ENCODE data around the gene CFAP74.
A peak's percentile ranks its signal among the peaks of the same experiment; 100 is the strongest.

CFAP74 gene

DNA sequence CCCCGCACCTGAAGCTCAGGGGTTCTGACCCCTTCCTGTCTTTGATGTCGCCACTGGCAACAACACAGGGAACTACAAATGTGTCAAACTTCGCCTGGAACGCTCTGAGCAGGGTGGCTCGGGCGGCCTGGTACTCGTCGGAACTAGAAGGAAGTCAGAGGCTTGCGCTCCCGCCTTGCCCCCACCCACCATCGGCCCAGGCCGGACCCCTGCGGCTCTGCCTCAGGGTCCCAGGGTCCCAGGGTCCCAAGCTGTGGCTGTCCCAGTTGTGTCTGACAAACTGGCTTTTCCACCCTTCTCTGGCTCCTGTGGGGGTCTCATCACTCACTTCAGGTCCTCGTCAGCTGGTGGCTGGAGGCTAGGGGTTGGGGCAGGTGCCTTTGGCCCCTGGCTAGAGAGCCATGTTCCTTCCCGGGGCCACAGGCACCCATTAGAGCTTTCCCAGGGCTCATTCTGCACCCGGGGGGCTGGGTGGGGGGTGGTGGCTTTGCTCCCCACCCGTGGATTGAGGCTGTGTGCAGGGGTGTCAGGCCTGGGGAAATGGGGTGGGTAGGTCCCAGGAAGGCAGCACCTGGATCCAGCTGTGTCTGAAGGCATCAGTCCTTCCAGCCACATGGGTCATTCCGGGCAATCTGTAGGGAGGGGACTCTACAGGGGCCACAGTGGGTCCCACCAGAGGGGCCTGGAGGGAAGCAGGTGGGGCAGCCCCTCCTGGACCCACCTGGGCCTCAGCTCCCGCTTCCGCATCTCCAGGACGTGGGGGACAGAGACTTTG is 76.5 kb downstream of the CFAP74 start:
- DNase-seq, result no peak

DNA sequence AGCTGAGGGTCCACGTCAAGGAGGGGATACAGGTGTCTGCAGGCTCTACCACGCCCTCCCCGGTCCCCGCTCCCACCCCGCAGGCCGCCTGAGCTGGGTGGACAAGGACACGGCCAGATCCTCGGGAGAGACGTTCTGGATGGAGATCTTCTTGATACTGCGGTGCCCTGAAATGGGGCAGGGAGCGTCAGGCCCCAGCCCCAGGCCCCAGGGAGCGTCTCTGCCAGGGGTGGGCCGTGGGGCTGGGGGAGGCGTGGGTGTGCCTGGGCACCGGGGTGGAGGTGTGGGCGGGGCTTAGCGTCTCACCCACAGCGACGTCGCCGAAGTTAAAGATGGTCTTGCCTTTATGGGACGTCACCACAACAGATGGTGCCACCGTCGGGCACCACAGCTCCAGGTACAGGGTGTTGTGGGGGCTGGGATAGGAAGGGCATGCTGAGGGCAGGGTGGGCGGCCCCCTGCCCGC is 77.2 kb downstream of the CFAP74 start:
- DNase-seq, result no peak

DNA sequence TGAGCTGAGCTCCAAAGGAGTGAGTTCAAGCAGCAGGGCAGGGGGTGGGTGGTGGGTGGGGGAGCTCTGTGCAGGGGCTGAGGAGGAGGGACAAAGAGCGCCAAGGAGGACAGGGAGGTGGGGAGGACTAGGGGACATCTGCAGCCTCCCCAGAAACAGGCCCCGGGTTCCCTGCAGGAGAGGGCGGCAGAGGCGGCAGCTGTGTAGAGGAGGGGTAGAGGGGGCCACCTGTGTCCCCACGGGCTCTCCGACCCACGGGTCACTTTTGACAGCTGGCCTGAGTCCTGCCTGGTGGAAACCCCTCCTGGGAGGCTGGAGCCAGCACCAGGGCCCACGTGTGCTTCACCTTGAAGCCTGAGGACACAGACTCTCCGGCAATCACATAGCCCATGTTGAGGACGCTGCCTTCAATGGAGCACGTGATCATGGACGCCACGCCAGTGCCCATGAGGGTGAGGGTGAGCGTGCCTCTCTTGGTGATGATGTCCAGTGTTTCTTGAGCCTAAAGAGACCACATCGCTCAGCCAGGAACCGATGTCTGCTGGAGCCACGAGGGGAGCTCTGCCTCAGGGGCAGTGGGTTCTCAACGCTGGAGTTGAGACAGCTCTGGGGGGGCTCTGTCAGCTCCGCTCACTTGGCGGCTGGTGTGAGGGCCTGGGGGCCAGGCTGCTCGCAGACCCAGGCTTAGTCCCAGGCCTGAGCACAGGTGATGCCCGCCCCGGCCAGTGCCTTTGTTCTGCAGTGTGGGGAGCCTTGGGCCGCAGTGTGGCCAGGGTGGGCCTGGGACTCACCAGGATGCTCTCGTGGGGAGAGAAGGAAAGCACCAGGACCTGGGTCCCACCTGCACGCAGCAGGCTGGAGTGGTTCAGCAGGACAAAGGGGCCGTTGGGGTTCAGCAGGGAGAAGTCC is 77.9 kb downstream of the CFAP74 start:
- no peak for DNase-seq

DNA sequence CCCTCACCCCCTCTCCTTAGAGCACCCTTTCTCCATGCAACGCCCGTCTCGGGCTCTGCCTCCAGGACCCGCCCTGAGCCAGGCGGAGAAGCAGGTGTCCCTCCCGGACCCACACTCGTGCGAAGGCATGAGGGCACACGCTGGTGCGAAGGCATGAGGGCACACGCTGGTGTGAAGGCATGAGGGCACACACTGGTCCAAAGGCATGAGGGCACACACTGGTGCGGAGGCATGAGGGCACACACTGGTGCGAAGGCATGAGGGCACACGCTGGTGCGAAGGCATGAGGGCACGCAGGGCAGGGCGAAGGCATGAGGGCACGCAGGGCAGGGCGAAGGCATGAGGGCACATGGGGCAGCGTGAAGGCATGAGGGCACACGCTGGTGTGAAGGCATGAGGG is 78.7 kb downstream of the CFAP74 start:
- no peak for DNase-seq

DNA sequence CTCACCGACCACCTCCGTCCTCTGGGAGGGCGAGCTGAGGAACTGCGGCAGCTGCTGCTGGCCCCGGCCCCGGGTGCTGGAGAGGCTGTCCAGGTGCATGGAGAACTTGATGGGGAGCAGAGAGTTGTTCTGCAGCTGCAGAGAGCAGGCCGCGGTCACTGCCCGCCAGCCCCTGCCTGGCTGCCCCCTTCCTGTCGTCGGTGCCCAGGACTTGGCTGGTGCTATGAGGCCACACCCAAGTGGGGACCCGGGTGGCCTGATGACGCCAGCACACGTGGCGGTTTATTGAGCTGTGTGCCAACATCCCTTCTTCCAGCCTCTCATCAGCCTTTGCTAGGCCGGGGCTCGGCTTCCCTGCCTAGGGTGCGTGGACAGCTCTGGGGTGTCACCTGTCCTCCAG is 79.2 kb downstream of the CFAP74 start:
- DNase-seq, result no peak

DNA sequence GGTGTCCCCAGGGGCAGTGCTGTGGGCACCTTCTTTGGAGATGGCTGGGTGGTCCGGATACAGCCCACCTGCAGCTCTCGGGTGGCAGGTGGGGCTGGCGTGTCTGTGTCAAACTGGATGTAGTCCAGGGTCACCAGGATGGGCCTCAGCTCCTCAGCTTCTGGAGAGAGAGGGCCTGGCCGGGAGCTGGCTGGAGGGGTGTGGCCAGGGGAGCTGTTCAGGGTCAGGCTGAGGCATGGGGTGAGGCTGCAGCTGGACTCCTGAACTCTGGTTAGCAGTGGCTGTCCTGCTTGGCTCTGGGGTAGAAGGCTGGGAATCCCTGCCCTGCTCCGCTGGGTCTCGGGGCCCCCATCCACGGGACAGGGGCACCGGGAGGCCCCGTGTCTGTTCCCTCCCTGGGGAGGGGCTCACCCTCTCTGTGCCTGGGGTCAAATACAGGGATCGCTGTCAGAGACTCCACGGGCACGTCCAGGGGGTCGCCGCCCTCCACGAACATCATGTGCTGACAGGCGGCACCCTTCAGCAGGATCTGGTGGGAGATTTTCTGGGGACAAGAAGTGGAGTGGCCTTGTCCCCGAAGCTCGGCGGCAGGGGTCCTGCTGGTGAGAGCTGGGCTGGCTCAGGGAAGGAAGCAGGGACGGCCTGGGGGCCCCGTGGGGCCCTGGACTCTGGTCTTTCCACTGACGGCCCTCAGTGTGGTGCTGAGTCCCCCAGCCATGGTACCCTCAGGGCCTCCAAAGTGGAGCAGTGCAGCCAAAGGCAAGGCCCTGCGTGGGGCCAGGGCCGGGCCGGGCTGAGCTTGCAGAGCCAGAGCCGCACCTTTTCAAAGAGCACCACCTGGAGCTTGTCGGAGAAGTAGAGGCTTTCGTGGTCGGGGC is 80.4 kb downstream of the CFAP74 start:
- DNase-seq, result no peak

DNA sequence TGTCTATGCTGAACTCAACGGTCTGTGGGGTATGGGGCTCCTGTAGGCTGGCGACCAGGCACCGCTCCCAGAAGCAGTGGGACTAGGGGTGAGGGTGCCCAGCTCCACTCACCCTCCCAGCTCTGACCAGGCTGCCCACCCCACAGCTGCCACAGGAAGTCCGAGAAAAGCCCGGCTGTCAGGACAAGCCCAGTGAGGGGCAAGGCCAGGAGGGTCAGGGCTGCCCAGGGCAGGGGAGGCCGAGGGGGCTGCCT is 81.0 kb downstream of the CFAP74 start:
- DNase-seq, result no peak

GRCh38 chr1:1921901-1922701 is 81.5 kb downstream of the CFAP74 start:
- no peak for DNase-seq

GRCh38 chr1:1921459-1921862 is 82.1 kb downstream of the CFAP74 start:
- no peak for DNase-seq

- DNase-seq, result no peak
Observed at GRCh38 chr1:1920608-1921458, 82.8 kb downstream of the CFAP74 start.

DNA sequence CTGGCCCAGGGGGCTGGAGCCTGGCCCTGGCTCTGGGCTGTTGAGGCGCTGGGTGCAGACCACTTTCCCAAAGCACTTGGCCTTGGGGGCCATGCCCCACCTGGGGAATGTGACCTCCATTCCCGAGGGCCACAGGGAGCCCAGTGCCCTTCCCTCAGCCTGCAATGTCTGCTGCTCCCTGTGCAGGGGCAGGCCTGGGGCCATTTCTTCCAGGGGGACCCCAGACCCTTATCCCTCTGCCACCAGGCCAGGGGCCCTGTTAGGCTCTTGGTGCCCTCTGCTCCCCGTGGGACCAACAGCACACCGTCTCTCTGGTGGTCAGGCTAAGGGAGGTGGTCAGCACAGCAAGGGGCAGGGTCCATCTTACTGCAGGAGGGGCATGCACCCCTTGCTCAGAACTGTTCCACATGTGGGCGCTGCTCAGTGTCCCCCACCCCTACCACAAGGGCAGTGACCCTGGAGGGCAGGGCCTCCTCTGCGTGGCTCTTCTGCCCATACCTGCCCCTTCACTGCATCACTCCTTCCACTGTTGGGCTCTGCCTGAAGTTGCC is 83.5 kb downstream of the CFAP74 start:
- no peak for DNase-seq

DNA sequence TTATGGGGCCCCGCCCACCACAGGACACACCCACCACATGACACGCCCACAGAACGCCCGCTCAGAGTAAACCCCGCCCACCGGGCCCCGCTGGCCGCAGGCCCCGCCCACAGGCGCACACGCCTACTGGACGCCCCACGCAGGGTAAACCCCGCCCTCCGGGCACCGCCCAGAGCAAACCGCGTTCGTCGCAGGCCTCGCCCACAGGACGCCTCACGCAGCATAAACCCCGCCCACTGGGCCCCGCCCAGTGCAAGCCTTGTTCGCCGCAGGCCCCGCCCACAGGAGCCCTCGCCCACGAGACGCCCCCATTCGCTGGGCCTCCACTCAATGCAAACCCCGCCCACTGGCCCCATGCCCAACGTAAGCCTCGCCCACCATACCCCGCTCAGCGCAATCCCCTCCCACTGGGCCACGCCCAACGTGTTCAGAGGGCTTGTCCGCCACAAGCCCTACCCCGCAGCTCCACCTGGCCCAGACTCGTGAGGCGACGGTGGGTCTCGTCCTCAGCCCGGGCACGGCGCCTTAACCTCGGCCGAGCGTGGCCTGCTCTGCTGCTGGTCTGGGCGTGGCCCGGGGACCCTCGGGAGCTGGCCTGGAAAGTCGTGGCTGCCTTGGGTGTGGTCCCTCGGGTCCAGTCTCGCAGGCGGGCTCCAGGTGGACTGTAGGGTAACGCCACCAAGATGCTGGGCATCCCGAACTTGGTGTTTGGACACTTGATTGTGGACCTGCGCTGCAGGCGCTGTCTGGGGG is 84.1 kb downstream of the CFAP74 start:
- DNase-seq, result peak; percentile 99

DNA sequence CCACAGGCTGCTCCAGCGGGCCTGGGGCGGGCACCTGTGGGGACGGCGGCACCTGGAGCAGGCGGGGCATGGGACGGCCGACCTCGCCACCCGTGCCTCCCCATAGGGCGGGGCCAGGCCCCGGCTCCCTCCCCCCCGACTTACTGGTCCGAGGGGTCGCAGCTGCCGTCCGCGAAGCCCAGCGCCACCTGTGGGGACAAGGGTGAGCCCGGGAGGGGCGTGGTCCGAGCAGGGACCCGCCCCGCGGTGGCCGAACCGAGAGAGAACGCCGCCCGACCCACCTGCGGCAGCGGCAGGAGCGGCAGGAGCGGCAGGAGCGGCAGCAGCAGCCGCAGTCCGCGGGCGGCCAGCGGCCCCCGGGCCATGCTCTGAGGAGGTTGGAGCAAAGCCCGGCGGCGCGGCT is 84.7 kb downstream of the CFAP74 start, which contains the start of gene TMEM52:
TSS of gene TMEM52 (minus strand) at position 379 of the 403 bp plus-strand sequence. CDS start at position 365, 14 bp downstream.
- no peak for DNase-seq

GRCh38 chr1:1917995-1918900 is 85.3 kb downstream of the CFAP74 start:
- no peak for DNase-seq

GRCh38 chr1:1917304-1917976 is 86.1 kb downstream of the CFAP74 start:
- DNase-seq, result no peak

GRCh38 chr1:1916851-1917251 is 86.7 kb downstream of the CFAP74 start:
- no peak for DNase-seq

GRCh38 chr1:1915911-1916840 is 87.4 kb downstream of the CFAP74 start:
- no peak for DNase-seq
